HUES6 (cell line): ENCODE results near the gene PAQR6.

Source experiments
- H3K27ac ChIP-seq: 2 replicates; pipeline ENCODE4 v1.7.0; 2013; ENCODE audit warnings: low read depth, mild to moderate bottlenecking, low read length, inconsistent platforms
- H3K27me3 ChIP-seq: 2 replicates; pipeline ENCODE4 v1.6.1; 2013; ENCODE audit warnings: low read length; ENCODE audit not compliant: control insufficient read depth, insufficient read depth
- H3K36me3 ChIP-seq: 2 replicates; pipeline ENCODE4 v1.6.1; 2013; ENCODE audit warnings: low read length; ENCODE audit not compliant: control insufficient read depth, insufficient read depth
- H3K4me1 ChIP-seq: 2 replicates; pipeline ENCODE4 v1.6.1; 2013; ENCODE audit warnings: low read length; ENCODE audit not compliant: control insufficient read depth, insufficient read depth
- H3K4me3 ChIP-seq: 2 replicates; pipeline ENCODE4 v1.5.1; 2013; ENCODE audit warnings: low read depth, low read length
- H3K9ac ChIP-seq: one replicate; pipeline ENCODE4 v1.6.1; 2013; ENCODE audit warnings: mild to moderate bottlenecking, low read length
- H3K9me3 ChIP-seq: 2 replicates; pipeline ENCODE4 v1.6.1; 2013; ENCODE audit warnings: low read depth, low read length; ENCODE audit not compliant: control insufficient read depth, insufficient read depth

The PAQR6 gene

DNA sequence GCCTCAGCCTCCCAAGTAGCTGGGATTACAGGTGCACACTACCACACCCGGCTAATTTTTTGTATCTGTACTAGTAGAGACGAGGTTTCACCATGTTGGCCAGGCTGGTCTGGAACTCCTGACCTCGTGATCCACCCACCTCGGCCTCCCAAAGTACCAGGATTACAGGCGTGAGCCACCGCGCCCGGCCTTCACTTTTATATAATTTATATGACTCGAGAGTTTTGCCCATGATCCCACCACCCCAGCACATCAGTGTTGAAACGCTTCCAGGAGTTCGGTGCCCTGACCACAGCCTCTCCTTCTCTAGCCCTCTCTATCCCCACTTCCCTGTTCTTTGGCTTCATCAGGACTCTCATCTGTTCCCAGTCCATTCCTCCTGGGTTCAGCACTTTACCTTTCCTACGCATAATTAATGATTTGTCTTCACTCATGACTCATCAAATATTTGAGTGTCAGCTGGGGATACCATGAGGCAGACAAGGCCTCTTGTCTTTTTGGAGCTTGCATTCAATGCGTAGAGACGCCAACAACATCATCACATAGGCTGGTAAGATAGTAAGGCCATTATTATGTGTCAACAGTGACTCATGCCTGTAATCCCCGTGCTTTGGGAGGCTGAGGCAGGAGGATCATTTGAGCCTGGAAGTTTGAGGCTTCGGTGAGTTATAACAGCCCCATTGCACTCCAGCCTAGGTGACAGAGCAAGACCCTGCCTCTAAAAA is 33.7 kb downstream of the PAQR6 start:
- Histone ChIP-seq H3K9ac (peak overlapping the region; percentile 58), H3K4me1 (peaks cover 15% of the 10 kb centered on the region), H3K9me3 (no peaks in the 10 kb centered on the region), H3K27ac (no peak overlapping the region), H3K4me3 (peak overlapping the region; percentile 86; the same call in 1 of the 2 replicates), H3K36me3 (peaks cover 31% of the 10 kb centered on the region), H3K27me3 (no peaks in the 10 kb centered on the region)

DNA sequence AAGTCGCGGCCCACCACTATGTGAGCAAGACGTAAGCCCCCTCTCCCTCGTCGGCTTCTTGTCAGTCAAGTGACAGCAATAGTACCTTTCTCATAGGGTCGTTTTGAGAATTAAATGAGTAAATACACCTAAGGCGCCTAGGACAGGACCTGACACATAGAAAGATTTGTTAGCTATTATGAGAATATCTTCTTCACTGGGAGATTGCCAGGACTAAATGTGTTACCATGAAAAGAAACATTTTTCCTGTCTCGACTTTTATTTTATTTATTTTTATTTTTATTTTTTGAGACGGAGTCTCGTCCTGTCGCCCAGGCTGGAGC is 34.3 kb downstream of the PAQR6 start:
- peaks cover 35% of the 10 kb centered on the region for H3K36me3 ChIP-seq

DNA sequence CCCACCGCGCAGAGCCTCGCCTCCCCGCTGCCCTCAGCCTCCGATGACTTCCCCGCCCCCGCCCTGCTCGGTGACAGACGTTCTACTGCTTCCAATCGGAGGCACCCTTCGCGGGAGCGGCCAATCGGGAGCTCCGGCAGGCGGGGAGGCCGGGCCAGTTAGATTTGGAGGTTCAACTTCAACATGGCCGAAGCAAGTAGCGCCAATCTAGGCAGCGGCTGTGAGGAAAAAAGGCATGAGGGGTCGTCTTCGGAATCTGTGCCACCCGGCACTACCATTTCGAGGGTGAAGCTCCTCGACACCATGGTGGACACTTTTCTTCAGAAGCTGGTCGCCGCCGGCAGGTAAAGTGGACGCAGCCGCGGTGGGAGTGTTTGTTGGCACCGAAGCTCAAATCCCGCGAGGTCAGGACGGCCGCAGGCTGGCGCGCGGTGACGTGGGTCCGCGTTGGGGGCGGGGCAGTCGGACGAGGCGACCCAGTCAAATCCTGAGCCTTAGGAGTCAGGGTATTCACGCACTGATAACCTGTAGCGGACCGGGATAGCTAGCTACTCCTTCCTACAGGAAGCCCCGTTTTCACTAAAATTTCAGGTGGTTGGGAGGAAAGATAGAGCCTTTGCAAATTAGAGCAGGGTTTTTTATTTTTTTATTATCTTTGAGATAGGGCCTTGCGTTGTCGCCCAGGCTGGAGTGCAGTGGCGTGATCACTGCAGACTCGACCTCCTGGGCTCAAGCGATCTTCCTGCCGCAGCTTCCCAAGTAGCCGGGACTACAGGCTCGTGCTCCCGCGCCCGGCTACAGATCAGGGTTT is 34.8 kb downstream of the PAQR6 start, which contains the start of gene PMF1:
Gene PMF1 (plus strand): TSS at position 175 of the 811 bp plus-strand sequence. CDS start 9 bp downstream, at position 184.
- Histone ChIP-seq H3K9ac (peak within 1 kb of the TSS; percentile 93), H3K27me3 (no peaks in the 10 kb centered on the region), H3K4me1 (peaks cover 24% of the 10 kb centered on the region), H3K36me3 (peaks cover 37% of the 10 kb centered on the region), H3K4me3 (peak within 1 kb of the TSS; percentile 86), H3K27ac (peak within 1 kb of the TSS; percentile 96), H3K9me3 (no peaks in the 10 kb centered on the region)

More for the DNA sequence above, 34.3 kb downstream of the PAQR6 start:
- Histone ChIP-seq H3K4me1 (peaks cover 21% of the 10 kb centered on the region), H3K27ac (peak overlapping the region; percentile 96), H3K9ac (peak overlapping the region; percentile 93), H3K9me3 (no peaks in the 10 kb centered on the region), H3K4me3 (peak overlapping the region; percentile 86), H3K27me3 (no peaks in the 10 kb centered on the region)

DNA sequence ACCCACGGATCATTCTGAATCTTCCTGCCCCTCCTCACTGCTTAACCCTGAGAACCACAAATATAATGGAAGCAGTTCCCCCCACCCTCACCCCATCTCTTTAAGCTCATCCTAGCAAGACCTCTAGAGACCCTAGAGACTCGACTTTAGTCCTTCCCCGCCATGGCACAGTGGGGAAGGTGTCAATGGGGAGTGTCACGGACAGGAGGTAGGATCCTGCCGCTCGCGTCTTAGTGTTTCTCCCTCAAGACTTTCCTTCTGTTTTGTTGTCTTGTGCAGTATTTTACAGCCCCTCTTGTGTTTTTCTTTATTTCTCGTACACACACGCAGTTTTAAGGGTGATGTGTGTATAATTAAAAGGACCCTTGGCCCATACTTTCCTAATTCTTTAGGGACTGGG is 35.7 kb downstream of the PAQR6 start:
- Histone ChIP-seq H3K27ac (peak overlapping the region; percentile 96), H3K36me3 (peaks cover 43% of the 10 kb centered on the region), H3K9ac (peak overlapping the region; percentile 62), H3K27me3 (no peaks in the 10 kb centered on the region), H3K4me1 (peaks cover 24% of the 10 kb centered on the region), H3K9me3 (no peaks in the 10 kb centered on the region), H3K4me3 (peak overlapping the region; percentile 86)

DNA sequence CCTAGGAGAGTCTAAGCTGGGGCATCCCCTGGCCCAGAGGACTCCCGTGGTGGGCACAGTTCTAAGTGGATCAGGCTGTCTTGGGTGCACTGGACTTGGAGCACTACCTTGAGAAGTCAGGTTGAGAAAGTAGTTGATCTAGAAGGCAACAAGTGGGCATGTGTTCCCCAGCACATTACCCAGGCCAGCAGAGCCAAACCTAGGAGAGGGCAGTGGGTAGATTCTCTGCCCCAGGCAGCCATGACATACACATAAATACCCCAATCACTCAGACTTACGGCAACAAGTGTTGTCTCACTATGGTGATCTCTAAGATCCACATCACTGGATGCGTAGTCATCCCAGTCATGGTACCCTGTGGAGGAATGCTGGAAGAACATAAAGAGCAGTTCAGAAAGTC is 36.6 kb downstream of the PAQR6 start:
- no peak overlapping the region for H3K4me3 ChIP-seq
- H3K4me1 ChIP-seq = peaks cover 24% of the 10 kb centered on the region
- H3K9ac ChIP-seq = no peak overlapping the region
- no peak overlapping the region for H3K27ac ChIP-seq
- H3K36me3 ChIP-seq = peaks cover 49% of the 10 kb centered on the region
- no peaks in the 10 kb centered on the region for H3K27me3 ChIP-seq
- H3K9me3 ChIP-seq = no peaks in the 10 kb centered on the region

DNA sequence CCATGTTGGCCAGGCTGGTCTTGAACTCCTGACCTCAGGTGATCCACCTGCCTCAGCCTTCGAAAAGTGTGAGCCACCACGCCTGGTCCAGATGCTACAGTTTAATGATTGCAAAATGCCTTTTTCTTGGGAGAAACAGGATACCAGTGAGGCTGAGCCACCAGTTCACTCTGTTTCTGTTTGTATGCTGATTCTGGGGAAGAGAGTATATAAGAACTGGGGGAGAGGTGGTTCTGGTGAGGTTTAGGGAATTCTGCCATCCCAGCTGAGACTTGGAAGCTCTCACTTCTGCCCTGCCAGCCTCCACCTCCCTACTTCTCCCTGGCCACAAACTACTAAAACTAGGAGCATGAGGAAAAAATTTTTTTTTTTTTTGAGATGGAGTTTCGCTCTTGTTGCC is 43.2 kb downstream of the PAQR6 start:
- H3K9ac ChIP-seq = no peak overlapping the region
- H3K36me3 ChIP-seq = peaks cover 63% of the 10 kb centered on the region
- no peaks in the 10 kb centered on the region for H3K9me3 ChIP-seq
- no peaks in the 10 kb centered on the region for H3K27me3 ChIP-seq
- peaks cover 11% of the 10 kb centered on the region for H3K4me1 ChIP-seq
- H3K4me3 ChIP-seq = no peak overlapping the region
- no peak overlapping the region for H3K27ac ChIP-seq

DNA sequence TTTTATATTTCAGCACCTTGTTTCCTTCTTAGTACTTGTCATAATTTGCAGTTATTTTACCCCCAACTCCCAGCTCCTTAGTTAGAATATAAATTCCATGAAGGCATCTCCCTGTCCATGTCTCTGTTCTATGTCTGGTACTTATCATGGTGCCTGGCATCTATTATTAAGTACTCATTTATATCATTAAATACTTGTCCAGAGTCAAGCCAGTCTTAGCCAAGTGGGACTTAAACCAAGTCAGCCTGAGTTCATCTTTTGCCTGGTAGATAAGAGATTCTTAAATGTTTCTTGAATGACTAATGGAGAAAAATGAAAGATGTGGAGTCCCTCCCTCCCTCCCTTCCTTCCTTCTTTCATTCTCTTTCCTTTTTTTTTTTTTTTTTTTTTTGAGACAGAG is 44.5 kb downstream of the PAQR6 start:
- H3K4me1 ChIP-seq = peaks cover under 1% of the 10 kb centered on the region; the same call in 1 of the 2 replicates
- no peaks in the 10 kb centered on the region for H3K27me3 ChIP-seq
- H3K36me3 ChIP-seq = peaks cover 58% of the 10 kb centered on the region
- no peak overlapping the region for H3K27ac ChIP-seq
- H3K4me3 ChIP-seq = no peak overlapping the region
- no peak overlapping the region for H3K9ac ChIP-seq
- no peaks in the 10 kb centered on the region for H3K9me3 ChIP-seq

DNA sequence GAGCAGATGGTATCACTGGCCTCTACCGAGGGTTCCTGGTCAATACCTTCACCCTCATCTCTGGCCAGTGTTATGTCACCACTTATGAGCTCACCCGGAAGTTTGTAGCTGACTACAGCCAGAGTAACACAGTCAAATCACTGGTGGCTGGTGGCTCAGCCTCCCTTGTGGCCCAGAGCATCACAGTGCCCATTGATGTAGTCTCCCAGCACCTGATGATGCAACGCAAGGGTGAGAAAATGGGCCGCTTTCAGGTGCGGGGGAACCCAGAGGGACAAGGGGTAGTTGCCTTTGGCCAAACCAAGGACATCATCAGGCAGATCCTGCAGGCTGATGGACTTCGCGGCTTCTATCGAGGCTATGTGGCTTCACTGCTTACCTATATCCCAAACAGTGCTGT is 47.8 kb downstream of the PAQR6 start:
- H3K9me3 ChIP-seq = no peaks in the 10 kb centered on the region
- H3K4me3 ChIP-seq = no peak overlapping the region
- no peak overlapping the region for H3K27ac ChIP-seq
- no peaks in the 10 kb centered on the region for H3K27me3 ChIP-seq
- H3K36me3 ChIP-seq = peaks cover 52% of the 10 kb centered on the region
- H3K9ac ChIP-seq = no peak overlapping the region
- peaks cover 10% of the 10 kb centered on the region; the same call in 1 of the 2 replicates for H3K4me1 ChIP-seq

DNA sequence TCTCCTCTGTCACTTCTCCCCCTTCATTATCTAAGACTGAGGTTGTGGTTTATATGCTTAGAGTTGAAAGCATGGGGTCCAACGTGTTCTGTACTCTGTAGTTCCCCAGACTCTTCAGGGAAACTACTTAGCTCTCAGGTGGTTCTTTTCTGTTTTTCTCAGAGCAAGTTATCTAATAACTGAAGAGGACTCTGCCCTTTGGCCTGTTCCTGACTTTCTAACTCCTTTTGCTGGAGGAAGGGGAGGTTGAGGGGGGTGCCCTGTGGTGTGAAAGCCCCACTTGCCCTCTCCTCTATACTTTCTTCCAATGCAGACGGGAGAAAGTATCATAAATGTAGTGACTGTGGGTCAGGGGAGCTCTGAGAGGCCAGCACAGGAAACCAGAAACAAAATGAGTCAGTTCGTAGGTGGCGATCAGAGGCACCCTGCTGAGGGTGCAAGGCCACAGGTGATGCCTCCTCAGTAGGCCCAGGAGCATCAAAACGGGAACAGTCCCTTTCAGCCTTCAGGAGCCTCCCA is 49.0 kb downstream of the PAQR6 start:
- Histone ChIP-seq H3K27me3 (no peaks in the 10 kb centered on the region), H3K9me3 (no peaks in the 10 kb centered on the region), H3K4me1 (peaks cover 16% of the 10 kb centered on the region), H3K27ac (no peak overlapping the region), H3K9ac (no peak overlapping the region), H3K36me3 (peaks cover 47% of the 10 kb centered on the region), H3K4me3 (no peak overlapping the region)

DNA sequence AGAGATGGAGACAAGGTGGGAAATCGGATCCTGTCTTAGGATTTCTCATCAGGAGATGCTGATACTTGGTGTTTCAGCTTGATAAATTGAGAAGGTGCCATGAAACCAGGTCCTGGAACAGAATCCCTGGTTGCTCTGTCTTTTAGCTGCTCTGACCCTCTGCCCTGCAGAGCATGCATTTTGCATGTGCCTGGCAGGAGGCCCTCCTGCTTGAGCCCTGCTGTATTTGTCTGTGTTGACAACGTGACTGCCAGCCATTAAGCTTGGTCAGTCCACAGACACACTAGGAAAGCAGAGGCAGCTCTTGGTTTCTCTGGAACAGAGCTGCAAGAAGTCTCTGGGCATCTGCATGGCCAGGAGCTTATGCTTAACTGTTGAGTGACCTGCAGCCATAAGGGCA is 51.4 kb downstream of the PAQR6 start:
- Histone ChIP-seq H3K9ac (no peak overlapping the region), H3K4me1 (peaks cover 23% of the 10 kb centered on the region), H3K27me3 (no peaks in the 10 kb centered on the region), H3K9me3 (no peaks in the 10 kb centered on the region), H3K4me3 (no peak overlapping the region), H3K36me3 (peaks cover 38% of the 10 kb centered on the region), H3K27ac (no peak overlapping the region)

DNA sequence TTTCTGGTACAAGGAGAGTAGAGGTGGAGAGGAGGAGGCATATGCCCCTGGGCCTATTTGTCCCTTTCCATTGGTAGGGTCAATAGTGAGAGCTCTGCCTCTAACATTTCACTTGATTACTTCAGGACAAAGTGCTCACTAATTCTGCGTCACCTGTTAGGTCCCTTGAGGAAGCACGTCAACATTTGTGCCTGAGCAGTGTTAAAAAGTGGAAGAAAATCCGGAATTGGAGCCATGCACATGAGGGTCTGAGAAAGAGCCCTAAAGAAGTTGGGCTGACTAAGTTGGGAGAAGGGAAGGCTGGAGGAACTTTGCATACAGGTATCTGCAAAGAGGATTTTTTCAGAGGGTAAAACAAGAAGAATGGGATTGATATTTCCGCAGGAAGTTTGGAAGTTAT is 52.0 kb downstream of the PAQR6 start:
- no peak overlapping the region for H3K4me3 ChIP-seq
- peaks cover 33% of the 10 kb centered on the region for H3K36me3 ChIP-seq
- H3K9ac ChIP-seq = no peak overlapping the region

More for the DNA sequence above, 52.0 kb downstream of the PAQR6 start:
- H3K27ac ChIP-seq = no peak overlapping the region
- no peaks in the 10 kb centered on the region for H3K27me3 ChIP-seq
- peaks cover 23% of the 10 kb centered on the region for H3K4me1 ChIP-seq
- H3K9me3 ChIP-seq = no peaks in the 10 kb centered on the region
